Measurements from ENCODE around the gene ZNF410.
"Not testable (repeated sequence)": the region's sequence is repeated elsewhere in the genome, so short reads cannot be mapped to it uniquely, and the experiment has no call there.

ZNF410 gene

GRCh38 chr14:73862480-73862879 is 24.2 kb upstream of the ZNF410 start:
- Histone ChIP-seq H3K9me3 (ENCODE audit: control insufficient read depth, low read length) (no peaks in the 10 kb centered on the region), H3K9ac (ENCODE audit: low read length) (no peak overlapping the region), H3K4me1 (ENCODE audit: control insufficient read depth, insufficient read depth, low read length) (no peaks in the 10 kb centered on the region), H3K27me3 (replicated peaks; ENCODE audit: control insufficient read depth, insufficient read depth, low read length) (no peaks in the 10 kb centered on the region), H3K36me3 (ENCODE audit: control insufficient read depth, insufficient read depth, low read length, severe bottlenecking) (peaks cover 52% of the 10 kb centered on the region), H3K4me3 (ENCODE audit: low read length) (no peak overlapping the region)
- DNase-seq (ENCODE audit: low read depth), result no peak

DNA sequence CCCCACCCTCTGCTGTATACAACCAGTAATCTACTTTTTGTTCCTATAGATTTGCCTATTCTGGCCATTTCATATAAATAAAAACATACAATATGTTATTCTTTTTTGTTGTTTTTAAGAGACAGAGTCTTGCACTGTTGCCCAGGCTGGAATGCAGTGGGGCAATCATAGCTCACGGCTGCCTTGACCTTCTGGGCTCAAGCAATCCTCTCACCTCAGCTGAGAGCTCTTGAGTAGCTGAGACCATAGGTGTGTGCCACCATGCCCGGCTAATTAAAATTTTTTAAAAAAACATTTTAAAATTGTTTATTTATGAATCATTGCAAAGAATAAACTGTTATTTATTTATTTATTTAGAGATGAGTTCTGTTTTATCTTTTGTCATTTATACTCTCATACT is 23.4 kb upstream of the ZNF410 start:
- no peaks in the 10 kb centered on the region for H3K9me3 ChIP-seq (ENCODE audit: control insufficient read depth, low read length)
- H3K4me1 ChIP-seq (ENCODE audit: control insufficient read depth, insufficient read depth, low read length), result no peaks in the 10 kb centered on the region
- peaks cover 55% of the 10 kb centered on the region for H3K36me3 ChIP-seq (ENCODE audit: control insufficient read depth, insufficient read depth, low read length, severe bottlenecking)
- DNase-seq (ENCODE audit: low read depth), result no peak
- H3K4me3 ChIP-seq (ENCODE audit: low read length), result no peak overlapping the region
- H3K9ac ChIP-seq (ENCODE audit: low read length), result no peak overlapping the region
- H3K27me3 ChIP-seq (replicated peaks; ENCODE audit: control insufficient read depth, insufficient read depth, low read length), result no peaks in the 10 kb centered on the region

GRCh38 chr14:73865534-73866113 is 21.0 kb upstream of the ZNF410 start:
- H3K27me3 ChIP-seq (replicated peaks; ENCODE audit: control insufficient read depth, insufficient read depth, low read length), result no peaks in the 10 kb centered on the region
- DNase-seq (ENCODE audit: low read depth), result no peak

DNA sequence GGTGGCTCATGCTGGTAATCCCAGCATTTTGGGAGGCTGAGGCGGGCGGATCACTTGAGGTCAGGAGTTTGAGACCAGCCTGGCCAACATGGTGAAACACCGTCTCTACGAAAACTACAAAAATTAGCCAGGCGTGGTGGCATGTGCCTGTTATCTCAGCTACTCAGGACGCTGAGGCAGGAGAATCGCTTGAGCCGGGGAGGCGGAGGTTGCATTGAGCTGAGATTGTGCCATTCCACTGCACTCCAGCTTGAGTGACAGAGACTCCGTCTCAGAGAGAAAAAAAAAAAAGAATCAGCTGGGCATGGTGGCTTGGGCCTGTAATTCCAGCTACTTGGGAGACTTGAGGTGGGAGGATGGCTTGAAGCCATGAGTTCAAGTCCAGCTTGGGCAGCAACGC is 16.9 kb upstream of the ZNF410 start:
- H3K4me1 ChIP-seq (ENCODE audit: control insufficient read depth, insufficient read depth, low read length); DNase-seq (ENCODE audit: low read depth); H3K9ac ChIP-seq (ENCODE audit: low read length); H3K4me3 ChIP-seq (ENCODE audit: low read length); H3K27me3 ChIP-seq (replicated peaks; ENCODE audit: control insufficient read depth, insufficient read depth, low read length); H3K9me3 ChIP-seq (ENCODE audit: control insufficient read depth, low read length): not testable (repeated sequence)
- peaks cover 28% of the 10 kb centered on the region for H3K36me3 ChIP-seq (ENCODE audit: control insufficient read depth, insufficient read depth, low read length, severe bottlenecking)

More at GRCh38 chr14:73865534-73866113, 21.0 kb upstream of the ZNF410 start:
- no peaks in the 10 kb centered on the region for H3K9me3 ChIP-seq (ENCODE audit: control insufficient read depth, low read length)
- H3K4me1 ChIP-seq (ENCODE audit: control insufficient read depth, insufficient read depth, low read length), result no peaks in the 10 kb centered on the region
- no peak overlapping the region for H3K4me3 ChIP-seq (ENCODE audit: low read length)
- H3K9ac ChIP-seq (ENCODE audit: low read length), result no peak overlapping the region
- peaks cover 49% of the 10 kb centered on the region for H3K36me3 ChIP-seq (ENCODE audit: control insufficient read depth, insufficient read depth, low read length, severe bottlenecking)

GRCh38 chr14:73870525-73871235 is 16.0 kb upstream of the ZNF410 start:
- DNase-seq (ENCODE audit: low read depth), result no peak
- no peaks in the 10 kb centered on the region for H3K4me1 ChIP-seq (ENCODE audit: control insufficient read depth, insufficient read depth, low read length)
- no peak overlapping the region for H3K9ac ChIP-seq (ENCODE audit: low read length)
- no peaks in the 10 kb centered on the region for H3K27me3 ChIP-seq (replicated peaks; ENCODE audit: control insufficient read depth, insufficient read depth, low read length)
- no peak overlapping the region for H3K4me3 ChIP-seq (ENCODE audit: low read length)
- peaks cover 19% of the 10 kb centered on the region for H3K36me3 ChIP-seq (ENCODE audit: control insufficient read depth, insufficient read depth, low read length, severe bottlenecking)
- H3K9me3 ChIP-seq (ENCODE audit: control insufficient read depth, low read length), result no peaks in the 10 kb centered on the region

DNA sequence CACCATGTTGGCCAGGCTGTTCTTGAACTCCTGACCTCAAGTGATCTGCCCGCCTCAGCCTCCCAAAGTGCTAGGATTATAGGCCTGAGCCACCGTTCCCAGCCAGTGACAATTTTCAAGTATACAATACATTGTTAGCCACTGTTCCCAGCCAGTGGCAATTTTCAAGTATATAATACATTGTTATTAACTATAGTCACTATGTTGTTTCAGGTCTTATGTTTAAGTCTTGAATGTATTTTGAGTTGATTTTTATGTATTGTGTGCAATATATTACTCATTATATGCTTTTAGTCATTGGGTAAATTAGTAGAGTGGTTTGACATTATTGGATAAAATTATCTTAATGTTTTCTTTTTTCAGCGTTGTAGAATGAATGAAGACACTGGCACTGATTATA is 13.0 kb upstream of the ZNF410 start:
- H3K27me3 ChIP-seq (replicated peaks; ENCODE audit: control insufficient read depth, insufficient read depth, low read length), result no peaks in the 10 kb centered on the region
- no peak overlapping the region for H3K9ac ChIP-seq (ENCODE audit: low read length)
- H3K4me1 ChIP-seq (ENCODE audit: control insufficient read depth, insufficient read depth, low read length), result no peaks in the 10 kb centered on the region
- H3K36me3 ChIP-seq (ENCODE audit: control insufficient read depth, insufficient read depth, low read length, severe bottlenecking), result peaks cover 14% of the 10 kb centered on the region
- DNase-seq (ENCODE audit: low read depth), result no peak
- no peaks in the 10 kb centered on the region for H3K9me3 ChIP-seq (ENCODE audit: control insufficient read depth, low read length)
- H3K4me3 ChIP-seq (ENCODE audit: low read length), result no peak overlapping the region

DNA sequence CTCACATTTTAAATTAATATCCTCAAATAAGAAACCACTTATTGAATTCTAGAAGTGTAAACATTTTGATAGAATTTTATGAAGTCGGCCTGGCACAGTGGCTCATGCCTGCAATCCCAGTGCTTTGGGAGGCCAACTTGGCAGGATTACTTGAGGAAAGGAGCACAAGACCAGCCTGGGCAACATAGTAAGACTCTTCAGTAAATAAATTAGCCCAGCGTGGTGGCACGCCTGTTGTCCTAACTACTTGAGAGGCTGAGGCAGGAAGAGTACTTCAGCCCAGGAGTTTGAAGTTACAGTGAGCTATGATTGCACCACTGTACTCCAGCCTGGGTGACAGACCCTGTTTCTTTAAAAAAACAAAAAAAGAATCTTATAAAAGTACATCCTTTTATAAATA is 8.9 kb upstream of the ZNF410 start:
- DNase-seq (ENCODE audit: low read depth), result no peak
- Histone ChIP-seq H3K9me3 (ENCODE audit: control insufficient read depth, low read length) (no peaks in the 10 kb centered on the region), H3K4me1 (ENCODE audit: control insufficient read depth, insufficient read depth, low read length) (no peaks in the 10 kb centered on the region), H3K27me3 (replicated peaks; ENCODE audit: control insufficient read depth, insufficient read depth, low read length) (no peaks in the 10 kb centered on the region), H3K4me3 (ENCODE audit: low read length) (no peak overlapping the region), H3K36me3 (ENCODE audit: control insufficient read depth, insufficient read depth, low read length, severe bottlenecking) (peaks cover 25% of the 10 kb centered on the region), H3K9ac (ENCODE audit: low read length) (no peak overlapping the region)

- H3K9me3 ChIP-seq (ENCODE audit: control insufficient read depth, low read length), result no peaks in the 10 kb centered on the region
Observed at GRCh38 chr14:73878436-73878835, 8.2 kb upstream of the ZNF410 start.

DNA sequence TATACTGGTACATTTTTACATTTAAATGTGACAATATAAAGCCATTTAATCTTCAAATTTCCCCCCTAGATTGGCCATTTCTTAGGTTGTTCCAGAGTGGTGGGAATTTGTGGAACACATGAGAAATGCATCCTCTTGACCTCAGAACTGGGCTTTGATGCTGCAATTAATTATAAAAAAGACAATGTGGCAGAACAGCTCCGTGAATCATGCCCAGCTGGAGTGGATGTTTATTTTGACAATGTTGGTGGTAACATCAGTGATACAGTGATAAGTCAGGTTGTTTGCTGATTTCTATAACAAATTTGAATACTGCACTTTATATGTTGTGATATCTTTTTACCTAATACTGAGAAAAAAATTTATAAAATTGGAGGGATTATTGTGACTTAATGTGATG is 7.6 kb upstream of the ZNF410 start:
- H3K9ac ChIP-seq (ENCODE audit: low read length), result no peak overlapping the region
- H3K4me3 ChIP-seq (ENCODE audit: low read length), result no peak overlapping the region
- no peak for DNase-seq (ENCODE audit: low read depth)
- H3K9me3 ChIP-seq (ENCODE audit: control insufficient read depth, low read length), result no peaks in the 10 kb centered on the region
- H3K27me3 ChIP-seq (replicated peaks; ENCODE audit: control insufficient read depth, insufficient read depth, low read length), result no peaks in the 10 kb centered on the region
- H3K4me1 ChIP-seq (ENCODE audit: control insufficient read depth, insufficient read depth, low read length), result no peaks in the 10 kb centered on the region
- H3K36me3 ChIP-seq (ENCODE audit: control insufficient read depth, insufficient read depth, low read length, severe bottlenecking), result peaks cover 26% of the 10 kb centered on the region

More at GRCh38 chr14:73878436-73878835, 8.2 kb upstream of the ZNF410 start:
- Histone ChIP-seq H3K4me3 (ENCODE audit: low read length) (no peak overlapping the region), H3K36me3 (ENCODE audit: control insufficient read depth, insufficient read depth, low read length, severe bottlenecking) (peaks cover 28% of the 10 kb centered on the region), H3K9ac (ENCODE audit: low read length) (no peak overlapping the region), H3K4me1 (ENCODE audit: control insufficient read depth, insufficient read depth, low read length) (no peaks in the 10 kb centered on the region), H3K27me3 (replicated peaks; ENCODE audit: control insufficient read depth, insufficient read depth, low read length) (no peaks in the 10 kb centered on the region)
- no peak for DNase-seq (ENCODE audit: low read depth)

DNA sequence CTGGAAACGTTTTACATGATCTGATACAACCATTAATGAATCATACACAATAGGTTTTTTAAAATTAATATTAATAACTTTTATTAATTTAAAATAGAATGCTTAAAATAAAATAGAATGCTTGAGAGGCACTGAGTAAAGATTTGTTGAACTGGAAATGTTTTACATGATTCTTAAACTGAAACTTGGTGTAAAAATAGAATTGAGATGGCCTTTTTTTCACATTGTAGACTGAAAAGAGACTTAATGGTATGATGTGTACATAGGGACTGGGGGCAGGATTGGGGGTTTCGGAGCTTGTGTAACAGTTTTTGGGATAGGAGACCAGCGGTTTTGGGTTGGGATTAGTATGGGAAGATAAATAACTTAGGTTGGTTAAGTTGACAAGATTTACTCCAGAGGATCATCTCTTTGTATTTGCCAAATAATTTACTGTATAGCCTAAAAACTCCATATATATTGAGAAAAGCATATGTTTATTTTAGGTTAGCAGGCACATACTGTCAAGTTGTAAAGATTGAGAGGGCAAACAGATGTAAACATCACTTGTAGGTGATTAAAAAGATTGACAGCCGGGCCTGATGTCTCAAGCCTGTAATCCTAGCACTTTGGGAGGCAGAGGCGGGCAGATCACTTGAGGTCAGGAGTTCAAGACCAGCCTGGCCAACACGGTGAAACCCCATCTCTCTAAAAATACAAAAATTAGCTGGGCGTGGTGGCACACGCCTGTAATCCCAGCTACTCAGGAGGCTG is 2.0 kb upstream of the ZNF410 start:
- Histone ChIP-seq H3K4me3 (ENCODE audit: low read length) (peak overlapping the region; percentile 96), H3K27me3 (replicated peaks; ENCODE audit: control insufficient read depth, insufficient read depth, low read length) (no peaks in the 10 kb centered on the region), H3K9ac (ENCODE audit: low read length) (no peak overlapping the region), H3K9me3 (ENCODE audit: control insufficient read depth, low read length) (no peaks in the 10 kb centered on the region), H3K4me1 (ENCODE audit: control insufficient read depth, insufficient read depth, low read length) (peaks cover 30% of the 10 kb centered on the region), H3K36me3 (ENCODE audit: control insufficient read depth, insufficient read depth, low read length, severe bottlenecking) (peaks cover 11% of the 10 kb centered on the region)
- DNase-seq (ENCODE audit: low read depth), result no peak

DNA sequence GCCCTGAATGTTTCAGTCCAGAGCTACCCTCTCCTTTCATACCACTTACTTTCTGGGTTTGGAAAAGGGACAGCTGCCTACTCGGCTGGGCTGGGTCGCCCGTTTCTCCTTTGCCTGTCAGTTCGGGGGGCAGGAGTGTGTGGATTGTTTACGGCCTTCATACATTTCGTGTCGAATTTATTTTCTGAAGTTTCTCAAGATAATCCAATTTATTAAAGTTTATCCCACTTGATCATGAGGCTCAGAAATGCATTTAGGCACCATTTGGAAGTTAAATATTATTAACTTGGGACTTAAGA is 608 bp downstream of the ZNF410 start:
- DNase-seq (ENCODE audit: low read depth), result no peak
- Histone ChIP-seq H3K9me3 (ENCODE audit: control insufficient read depth, low read length) (no peaks in the 10 kb centered on the region), H3K27me3 (replicated peaks; ENCODE audit: control insufficient read depth, insufficient read depth, low read length) (no peaks in the 10 kb centered on the region), H3K4me3 (ENCODE audit: low read length) (peak overlapping the region; percentile 96), H3K36me3 (ENCODE audit: control insufficient read depth, insufficient read depth, low read length, severe bottlenecking) (peaks cover 10% of the 10 kb centered on the region), H3K9ac (ENCODE audit: low read length) (peak overlapping the region; percentile 97), H3K4me1 (ENCODE audit: control insufficient read depth, insufficient read depth, low read length) (peaks cover 32% of the 10 kb centered on the region)

Data from adipocyte (in vitro differentiated cells).